Mesenchymal stem cell (in vitro differentiated cells and primary cell): ENCODE measurements around the gene LRRC56.

ENCODE experiments used
- DNase-seq: peaks from one replicate; pipeline ENCODE4 v3.0.0-alpha.2; 2013
- H2AFZ ChIP-seq: one replicate; pipeline ENCODE4 v1.6.1; 2013; ENCODE audit warnings: low read depth, mild to moderate bottlenecking, control low read depth, inconsistent platforms, low read length, moderate library complexity
- H2AK5ac ChIP-seq: 2 replicates; pipeline ENCODE4 v1.6.1; 2013; ENCODE audit warnings: low read length, moderate library complexity, mild to moderate bottlenecking, inconsistent platforms; ENCODE audit not compliant: severe bottlenecking
- H2BK120ac ChIP-seq: one replicate; pipeline ENCODE4 v1.6.1; 2013; ENCODE audit warnings: low read depth, mild to moderate bottlenecking, inconsistent platforms, low read length, moderate library complexity
- H2BK12ac ChIP-seq, 2 experiments: one replicate each; pipeline ENCODE4 v1.6.1; 2013; ENCODE audit warnings: inconsistent platforms in 2 of 2, low read length in 2 of 2, mild to moderate bottlenecking in 2 of 2, moderate library complexity in 2 of 2, control low read depth in 1 of 2
- H2BK15ac ChIP-seq: one replicate; pipeline ENCODE4 v1.6.1; 2013; ENCODE audit warnings: mild to moderate bottlenecking, low read depth, inconsistent platforms; ENCODE audit not compliant: poor library complexity, severe bottlenecking
- H2BK5ac ChIP-seq: 2 replicates; pipeline ENCODE4 v1.6.1; 2013; ENCODE audit warnings: low read depth, mild to moderate bottlenecking, low read length, control low read depth, inconsistent platforms; ENCODE audit not compliant: poor library complexity, severe bottlenecking
- H3K14ac ChIP-seq, 2 experiments: one replicate each; pipeline ENCODE4 v1.6.1; 2013; ENCODE audit warnings: inconsistent platforms in 2 of 2, low read length in 2 of 2, control low read depth in 1 of 2, mild to moderate bottlenecking in 1 of 2, moderate library complexity in 1 of 2
- H3K18ac ChIP-seq, 2 experiments: one replicate each; pipeline ENCODE4 v1.6.1; 2013; ENCODE audit warnings: inconsistent platforms in 2 of 2, low read length in 2 of 2, control low read depth in 1 of 2, low read depth in 1 of 2, mild to moderate bottlenecking in 1 of 2
- H3K23ac ChIP-seq, 2 experiments: one replicate each; pipeline ENCODE4 v1.6.1; 2013; ENCODE audit warnings: inconsistent platforms in 2 of 2, low read length in 2 of 2, mild to moderate bottlenecking in 2 of 2, moderate library complexity in 2 of 2, control low read depth in 1 of 2
- H3K27ac ChIP-seq: 2 replicates; pipeline ENCODE4 v1.5.1; 2013; ENCODE audit warnings: mild to moderate bottlenecking, moderate library complexity, low read length, control low read depth, inconsistent platforms; ENCODE audit not compliant: poor library complexity, severe bottlenecking
- H3K27me3 ChIP-seq, 2 experiments: 2 replicates each; pipeline versions ENCODE4 v1.6.1 to v1.7.0; 2013; ENCODE audit warnings: low read length in 2 of 2, mild to moderate bottlenecking in 2 of 2, moderate library complexity in 2 of 2, control low read depth in 1 of 2, inconsistent platforms in 1 of 2; ENCODE audit not compliant: control insufficient read depth in 1 of 2, insufficient read depth in 1 of 2
- H3K36me3 ChIP-seq, 2 experiments: 2 replicates each; pipeline versions ENCODE4 v1.6.1 to v1.7.0; 2013; ENCODE audit warnings: low read length in 2 of 2, control low read depth in 1 of 2, inconsistent platforms in 1 of 2, low read depth in 1 of 2, mild to moderate bottlenecking in 1 of 2; ENCODE audit not compliant: insufficient read depth in 2 of 2, control insufficient read depth in 1 of 2
- H3K4ac ChIP-seq, 2 experiments: one replicate each; pipeline ENCODE4 v1.6.1; 2013; ENCODE audit warnings: inconsistent platforms in 2 of 2, low read length in 2 of 2, mild to moderate bottlenecking in 2 of 2, moderate library complexity in 2 of 2, control low read depth in 1 of 2, low read depth in 1 of 2
- H3K4me1 ChIP-seq: 2 replicates; pipeline ENCODE4 v1.6.1; 2013; ENCODE audit warnings: low read depth, low read length, control low read depth; ENCODE audit not compliant: control insufficient read depth, insufficient read depth
- H3K4me2 ChIP-seq: 2 replicates; pipeline ENCODE4 v1.6.1; 2013; ENCODE audit warnings: low read length, mild to moderate bottlenecking, inconsistent platforms; ENCODE audit not compliant: poor library complexity, severe bottlenecking
- H3K4me3 ChIP-seq, 2 experiments: 2 replicates each; pipeline versions ENCODE4 v1.5.1 to v1.7.0; 2013; ENCODE audit warnings: low read length in 2 of 2, mild to moderate bottlenecking in 2 of 2, control low read depth in 1 of 2, low read depth in 1 of 2; ENCODE audit not compliant: insufficient read depth in 1 of 2
- H3K79me1 ChIP-seq: replicated peaks from 2 replicates; pipeline ENCODE4 v1.6.1; 2013; ENCODE audit warnings: mild to moderate bottlenecking, control low read depth, low read length, inconsistent platforms; ENCODE audit not compliant: poor library complexity, severe bottlenecking
- H3K9ac ChIP-seq: 2 replicates; pipeline ENCODE4 v1.7.0; 2013; ENCODE audit warnings: mild to moderate bottlenecking, low read length, moderate library complexity
- H3K9me3 ChIP-seq: 2 replicates; pipeline ENCODE4 v1.7.0; 2013; ENCODE audit warnings: mild to moderate bottlenecking, low read length; ENCODE audit not compliant: control insufficient read depth
- H4K8ac ChIP-seq: one replicate; pipeline ENCODE4 v1.6.1; 2013; ENCODE audit warnings: inconsistent platforms, mild to moderate bottlenecking, low read length, moderate library complexity
- H4K91ac ChIP-seq: one replicate; pipeline ENCODE4 v1.6.1; 2013; ENCODE audit warnings: mild to moderate bottlenecking, low read length, inconsistent platforms
- WGBS: methylation state at CpG from one replicate; pipeline ENCODE4 v1.1.7; 2013; ENCODE audit warnings: mixed read lengths; 5-methylcytosine and 5-hydroxymethylcytosine counted together

Gene LRRC56

GRCh38 chr11:531919-532526 lies 5.3 kb upstream of the LRRC56 start:
- H3K4me1 ChIP-seq = peaks cover 25% of the 10 kb centered on the region
- H3K4ac ChIP-seq = no peak overlapping the region
- no peak overlapping the region for H2BK15ac ChIP-seq
- no peak overlapping the region for H4K91ac ChIP-seq
- no peak overlapping the region for H2BK120ac ChIP-seq
- WGBS = 95% methylated on average over 13 of the region's 18 CpGs
- peak overlapping the region in 1 of 2 experiments; percentile 16 for H3K23ac ChIP-seq
- no peak overlapping the region for H3K27ac ChIP-seq
- H3K18ac ChIP-seq = no peak overlapping the region
- no peak overlapping the region for H3K4me2 ChIP-seq
- H2BK5ac ChIP-seq = no peak overlapping the region
- no peak overlapping the region for H4K8ac ChIP-seq
- H3K9ac ChIP-seq = no peak overlapping the region
- H3K4me3 ChIP-seq = no peak overlapping the region
- H3K27me3 ChIP-seq = peaks cover 0 to 1% of the 10 kb centered on the region in 2 experiments
- peaks cover 12% of the 10 kb centered on the region for H3K79me1 ChIP-seq
- peak overlapping the region in 1 of 2 experiments; percentile 29 for H2BK12ac ChIP-seq
- no peak overlapping the region for H2AFZ ChIP-seq
- peaks cover 27 to 50% of the 10 kb centered on the region in 2 experiments for H3K36me3 ChIP-seq
- no peak overlapping the region for H3K14ac ChIP-seq
- DNase-seq = no peak
- H2AK5ac ChIP-seq = no peak overlapping the region
- no peaks in the 10 kb centered on the region for H3K9me3 ChIP-seq

DNA sequence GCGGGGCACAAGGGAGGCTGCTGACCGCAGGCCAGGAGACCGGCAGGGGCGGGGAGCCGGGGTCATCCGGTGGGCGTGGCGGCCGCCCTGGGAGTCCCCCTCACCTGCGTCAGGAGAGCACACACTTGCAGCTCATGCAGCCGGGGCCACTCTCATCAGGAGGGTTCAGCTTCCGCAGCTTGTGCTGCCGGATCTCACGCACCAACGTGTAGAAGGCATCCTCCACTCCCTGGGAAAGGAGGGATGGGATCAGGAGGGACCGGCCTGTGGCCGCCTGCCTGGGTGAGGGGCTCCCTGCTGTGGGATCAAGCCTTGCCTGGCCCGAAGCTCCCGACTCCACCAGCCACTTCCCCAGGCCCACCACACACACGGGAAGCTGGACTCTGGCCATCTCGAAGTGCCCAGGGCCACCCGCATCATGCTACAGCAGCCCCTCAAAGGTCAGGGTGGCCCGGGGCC lies 4.8 kb upstream of the LRRC56 start:
- Histone ChIP-seq H3K4ac (no peak overlapping the region), H3K79me1 (peaks cover 12% of the 10 kb centered on the region), H2BK120ac (no peak overlapping the region), H3K14ac (no peak overlapping the region), H3K4me3 (no peak overlapping the region), H3K18ac (no peak overlapping the region), H3K4me1 (peaks cover 31% of the 10 kb centered on the region), H2AK5ac (no peak overlapping the region), H2BK15ac (no peak overlapping the region), H3K36me3 (peaks cover 27 to 50% of the 10 kb centered on the region in 2 experiments), H3K27ac (no peak overlapping the region), H3K9ac (no peak overlapping the region), H2AFZ (no peak overlapping the region), H4K91ac (peak overlapping the region; percentile 3), H3K4me2 (no peak overlapping the region), H2BK12ac (no peak overlapping the region), H3K27me3 (peaks cover 0 to 6% of the 10 kb centered on the region in 2 experiments), H2BK5ac (no peak overlapping the region), H3K23ac (no peak overlapping the region), H4K8ac (no peak overlapping the region), H3K9me3 (no peaks in the 10 kb centered on the region)
- 97% methylated on average over 22 of the region's 23 CpGs for WGBS
- no peak for DNase-seq

- Histone ChIP-seq H3K27me3 (peaks cover 0 to 12% of the 10 kb centered on the region in 2 experiments), H2AFZ (no peak overlapping the region), H3K14ac (no peak overlapping the region), H3K27ac (no peak overlapping the region), H2BK15ac (no peak overlapping the region), H3K36me3 (peaks cover 27 to 50% of the 10 kb centered on the region in 2 experiments), H2BK120ac (no peak overlapping the region), H3K9me3 (no peaks in the 10 kb centered on the region), H2AK5ac (no peak overlapping the region), H3K4ac (no peak overlapping the region), H3K79me1 (peaks cover 12% of the 10 kb centered on the region), H4K91ac (peak overlapping the region; percentile 3), H2BK5ac (no peak overlapping the region), H3K4me2 (no peak overlapping the region), H3K23ac (no peak overlapping the region), H2BK12ac (no peak overlapping the region), H4K8ac (no peak overlapping the region), H3K18ac (no peak overlapping the region), H3K4me1 (peaks cover 34% of the 10 kb centered on the region), H3K4me3 (no peak overlapping the region), H3K9ac (no peak overlapping the region)
- 98% methylated on average over 32 of the region's 33 CpGs for WGBS
- no peak for DNase-seq
Observed at GRCh38 chr11:532986-533585, 4.2 kb upstream of the LRRC56 start.

DNA sequence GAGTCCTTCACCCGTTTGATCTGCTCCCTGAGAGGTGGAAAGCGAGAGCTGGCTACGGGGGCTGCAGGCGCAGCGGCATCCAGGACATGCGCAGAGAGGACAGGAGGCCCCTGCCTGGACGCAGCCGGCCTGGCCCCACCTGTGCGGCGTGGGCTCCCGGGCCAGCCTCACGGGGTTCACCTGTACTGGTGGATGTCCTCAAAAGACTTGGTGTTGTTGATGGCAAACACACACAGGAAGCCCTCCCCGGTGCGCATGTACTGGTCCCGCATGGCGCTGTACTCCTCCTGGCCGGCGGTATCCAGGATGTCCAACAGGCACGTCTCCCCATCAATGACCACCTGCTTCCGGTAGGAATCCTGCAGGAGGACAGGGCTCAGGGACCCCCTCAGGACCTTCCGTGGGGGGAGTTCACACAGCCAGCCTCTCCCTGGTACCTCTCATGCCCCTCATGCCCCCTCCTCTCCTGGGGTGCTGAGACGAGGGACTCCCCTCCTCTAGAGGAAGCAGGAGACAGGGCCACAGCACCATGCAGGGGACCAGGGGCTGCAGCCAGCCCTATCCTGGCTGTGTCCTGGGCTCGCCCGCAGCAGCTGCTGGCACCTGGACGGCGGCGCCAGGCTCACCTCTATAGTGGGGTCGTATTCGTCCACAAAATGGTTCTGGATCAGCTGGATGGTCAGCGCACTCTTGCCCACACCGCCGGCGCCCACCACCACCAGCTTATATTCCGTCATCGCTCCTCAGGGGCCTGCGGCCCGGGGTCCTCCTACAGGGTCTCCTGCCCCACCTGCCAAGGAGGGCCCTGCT lies 3.5 kb upstream of the LRRC56 start:
- no peaks in the 10 kb centered on the region for H3K9me3 ChIP-seq
- H2AK5ac ChIP-seq = no peak overlapping the region
- H3K18ac ChIP-seq = no peak overlapping the region
- peaks cover 0 to 12% of the 10 kb centered on the region in 2 experiments for H3K27me3 ChIP-seq
- WGBS = 97% methylated on average over 37 of the region's 37 CpGs
- no peak overlapping the region for H2BK12ac ChIP-seq
- peaks cover 27 to 47% of the 10 kb centered on the region in 2 experiments for H3K36me3 ChIP-seq
- H3K4ac ChIP-seq = no peak overlapping the region
- H3K4me3 ChIP-seq = peak overlapping the region; percentile 84
- peak overlapping the region; percentile 79 for H3K4me2 ChIP-seq
- no peak overlapping the region for H4K8ac ChIP-seq
- no peak overlapping the region for H2BK120ac ChIP-seq
- H2AFZ ChIP-seq = no peak overlapping the region
- H3K4me1 ChIP-seq = peaks cover 34% of the 10 kb centered on the region
- H2BK5ac ChIP-seq = no peak overlapping the region
- no peak overlapping the region for H3K23ac ChIP-seq
- no peak overlapping the region for H2BK15ac ChIP-seq
- H4K91ac ChIP-seq = peak overlapping the region; percentile 35
- no peak for DNase-seq
- H3K9ac ChIP-seq = peak overlapping the region; percentile 85
- peaks cover 12% of the 10 kb centered on the region for H3K79me1 ChIP-seq
- no peak overlapping the region for H3K14ac ChIP-seq
- no peak overlapping the region for H3K27ac ChIP-seq
